ENCODE measurements around the gene DVL1.

Gene DVL1

DNA sequence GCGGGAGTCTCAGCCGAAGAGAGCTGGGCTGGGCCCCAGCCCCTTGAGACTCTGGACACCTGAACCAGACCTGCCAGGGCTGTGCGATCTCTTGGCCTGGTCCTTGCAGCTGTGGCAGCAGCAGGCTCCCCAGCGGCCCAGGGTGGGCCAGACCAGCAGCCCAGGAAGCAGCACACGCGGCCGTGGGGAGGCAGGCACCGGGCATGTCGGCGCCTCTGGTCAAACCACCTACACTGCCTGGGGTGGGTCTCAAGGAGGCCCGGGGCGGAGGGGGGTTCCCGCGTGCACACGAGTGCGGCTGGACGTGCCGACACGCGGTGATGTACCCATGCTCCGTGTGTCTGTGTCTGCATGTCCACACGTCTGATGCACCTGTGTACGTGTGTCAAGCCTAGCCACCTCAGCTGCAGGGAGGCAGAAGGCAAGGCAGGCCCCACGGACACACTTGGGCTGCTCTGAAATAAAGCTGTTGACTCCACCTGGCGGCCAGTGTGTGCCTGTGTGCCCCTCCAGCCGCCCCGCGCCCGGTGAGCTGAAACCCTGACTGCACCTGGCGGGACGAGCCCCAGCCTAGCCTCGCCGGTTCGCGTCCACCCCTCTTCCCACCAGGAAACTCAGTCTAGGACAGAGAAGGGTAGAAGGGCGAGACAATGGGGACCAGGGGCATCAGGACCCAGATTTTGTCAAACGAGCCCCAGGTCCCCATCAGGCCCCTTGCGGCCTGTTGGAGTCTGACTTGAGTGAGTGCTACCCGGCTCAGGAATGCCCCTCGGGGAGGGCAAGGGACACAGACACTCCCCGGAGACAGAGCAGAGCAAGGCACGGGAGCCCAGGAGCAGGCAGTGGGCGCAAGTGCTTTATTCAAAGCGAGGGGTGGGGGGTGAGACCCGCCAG, 57.4 kb downstream of the DVL1 start:
- TF ChIP-seq, protein P1, sequence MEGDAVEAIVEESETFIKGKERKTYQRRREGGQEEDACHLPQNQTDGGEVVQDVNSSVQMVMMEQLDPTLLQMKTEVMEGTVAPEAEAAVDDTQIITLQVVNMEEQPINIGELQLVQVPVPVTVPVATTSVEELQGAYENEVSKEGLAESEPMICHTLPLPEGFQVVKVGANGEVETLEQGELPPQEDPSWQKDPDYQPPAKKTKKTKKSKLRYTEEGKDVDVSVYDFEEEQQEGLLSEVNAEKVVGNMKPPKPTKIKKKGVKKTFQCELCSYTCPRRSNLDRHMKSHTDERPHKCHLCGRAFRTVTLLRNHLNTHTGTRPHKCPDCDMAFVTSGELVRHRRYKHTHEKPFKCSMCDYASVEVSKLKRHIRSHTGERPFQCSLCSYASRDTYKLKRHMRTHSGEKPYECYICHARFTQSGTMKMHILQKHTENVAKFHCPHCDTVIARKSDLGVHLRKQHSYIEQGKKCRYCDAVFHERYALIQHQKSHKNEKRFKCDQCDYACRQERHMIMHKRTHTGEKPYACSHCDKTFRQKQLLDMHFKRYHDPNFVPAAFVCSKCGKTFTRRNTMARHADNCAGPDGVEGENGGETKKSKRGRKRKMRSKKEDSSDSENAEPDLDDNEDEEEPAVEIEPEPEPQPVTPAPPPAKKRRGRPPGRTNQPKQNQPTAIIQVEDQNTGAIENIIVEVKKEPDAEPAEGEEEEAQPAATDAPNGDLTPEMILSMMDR (IDR thresholded peaks at IDR 0.05; ENCODE audit: low read depth, low read length): peak; percentile 44
- TF ChIP-seq MAX (IDR thresholded peaks at IDR 0.05; ENCODE audit: low read depth, low read length): no peak
- peak; percentile 71 for DNase-seq (ENCODE audit: low read depth)
- H3K4me3 ChIP-seq (ENCODE audit: low read depth, low read length): no peak overlapping the region

DNA sequence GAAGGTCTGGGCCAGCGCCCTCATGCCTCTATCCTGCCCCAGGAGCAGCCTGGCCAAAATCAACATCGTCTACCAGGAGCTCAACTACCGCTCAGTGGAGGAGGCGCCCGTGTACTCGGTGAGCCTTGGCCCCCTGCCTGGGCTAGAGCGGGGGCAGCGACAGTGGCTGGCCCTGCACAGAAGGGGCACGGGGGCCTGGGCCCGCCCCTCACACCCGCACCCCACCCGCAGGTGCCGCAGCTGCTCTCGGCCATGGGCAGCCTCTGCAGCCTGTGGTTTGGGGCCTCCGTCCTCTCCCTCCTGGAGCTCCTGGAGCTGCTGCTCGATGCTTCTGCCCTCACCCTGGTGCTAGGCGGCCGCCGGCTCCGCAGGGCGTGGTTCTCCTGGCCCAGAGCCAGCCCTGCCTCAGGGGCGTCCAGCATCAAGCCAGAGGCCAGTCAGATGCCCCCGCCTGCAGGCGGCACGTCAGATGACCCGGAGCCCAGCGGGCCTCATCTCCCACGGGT, 58.1 kb downstream of the DVL1 start:
- TF ChIP-seq MYC (IDR thresholded peaks at IDR 0.05; ENCODE audit: low read depth, low read length) (no peak), POLR2A (IDR thresholded peaks at IDR 0.05; ENCODE audit: extremely low read depth, insufficient read length) (no peak), MAX (IDR thresholded peaks at IDR 0.05; ENCODE audit: low read depth, low read length) (no peak)
- TF ChIP-seq, protein P1 (IDR thresholded peaks at IDR 0.05; ENCODE audit: low read depth, low read length): no peak
- no peak overlapping the region for H3K4me3 ChIP-seq (ENCODE audit: low read depth, low read length)
- DNase-seq (ENCODE audit: low read depth): no peak

- peak; percentile 43 for DNase-seq (ENCODE audit: low read depth)
- TF ChIP-seq MAX (IDR thresholded peaks at IDR 0.05; ENCODE audit: low read depth, low read length) (no peak), MYC (IDR thresholded peaks at IDR 0.05; ENCODE audit: low read depth, low read length) (no peak), POLR2A (IDR thresholded peaks at IDR 0.05; ENCODE audit: extremely low read depth, insufficient read length) (no peak)
- TF ChIP-seq, protein P1 (IDR thresholded peaks at IDR 0.05; ENCODE audit: low read depth, low read length): peak; percentile 7
- H3K4me3 ChIP-seq (ENCODE audit: low read depth, low read length): no peak overlapping the region
These were observed 58.9 kb downstream of the DVL1 start for GRCh38 chr1:1290238-1290731.

- H3K4me3 ChIP-seq (ENCODE audit: low read depth, low read length): no peak overlapping the region
- no peak for TF ChIP-seq MYC (IDR thresholded peaks at IDR 0.05; ENCODE audit: low read depth, low read length)
- no peak for DNase-seq (ENCODE audit: low read depth)
These were observed 61.7 kb downstream of the DVL1 start for GRCh38 chr1:1287288-1288110.

GRCh38 chr1:1286313-1287261, 62.6 kb downstream of the DVL1 start:
- DNase-seq (ENCODE audit: low read depth): no peak
- no peak for TF ChIP-seq MYC (IDR thresholded peaks at IDR 0.05; ENCODE audit: low read depth, low read length)
- TF ChIP-seq, protein P1 (IDR thresholded peaks at IDR 0.05; ENCODE audit: low read depth, low read length): no peak
- no peak for TF ChIP-seq MAX (IDR thresholded peaks at IDR 0.05; ENCODE audit: low read depth, low read length)
- TF ChIP-seq POLR2A (IDR thresholded peaks at IDR 0.05; ENCODE audit: extremely low read depth, insufficient read length): no peak
- no peak overlapping the region for H3K4me3 ChIP-seq (ENCODE audit: low read depth, low read length)

Measured in NB4 (cell line).